Transverse colon (tissue), 3 donors: ENCODE data around the gene KRT72.

Experiments
- POLR2A ChIP-seq: fragments of 450-650 bp; IDR thresholded peaks from one replicate; pipeline ENCODE4 v1.6.1; 2016; ENCODE audit warnings: antibody characterized with exemption, mild to moderate bottlenecking, moderate library complexity
- POLR2AphosphoS5 ChIP-seq, 3 donors: sonication (generic); formaldehyde crosslinking; IDR thresholded peaks; one replicate each; pipeline ENCODE4 v1.6.1; 2016; ENCODE audit warnings: antibody characterized with exemption in 3 of 3

- TF ChIP-seq POLR2A (no peak), POLR2AphosphoS5 (IDR thresholded peaks at IDR 0.05) (no peak)
Measured at GRCh38 chr12:52579468-52580465, 21.5 kb downstream of the KRT72 start.
